GM23338 (cell line): ENCODE measurements around the gene DAPL1. TPM values are rescaled to one million over a fixed set of nuclear protein-coding genes. Genes with fewer than 3 reads are reported as not detected.

ENCODE experiments used
- ATAC-seq: fragments of 200-7000 bp; cut with Tn5 transposase; 3 replicates; pipeline ENCODE4 v1.9.1; 2020
- DNase-seq: peaks from one replicate; pipeline ENCODE4 v3.0.0-alpha.2; 2015; ENCODE audit warnings: low spot score
- H2AFZ ChIP-seq: fragments of 200-600 bp; sonication (generic); 2 replicates; pipeline ENCODE4 v1.8.0; 2016; ENCODE audit warnings: antibody characterized with exemption, mild to moderate bottlenecking, moderate library complexity
- H3F3A ChIP-seq: fragments of 200-600 bp; sonication (generic); replicated peaks from 2 replicates; pipeline ENCODE4 v1.8.0; 2017; ENCODE audit warnings: antibody characterized with exemption, mixed run types, low read depth
- H3K27ac ChIP-seq: fragments of 200-600 bp; sonication (generic); 2 replicates; pipeline ENCODE4 v1.6.1; 2016; ENCODE audit warnings: low read depth
- H3K27me3 ChIP-seq: fragments of 200-600 bp; sonication (generic); 2 replicates; pipeline ENCODE4 v1.8.0; 2016; ENCODE audit warnings: mild to moderate bottlenecking, mixed run types, moderate library complexity; ENCODE audit not compliant: insufficient read depth
- H3K36me3 ChIP-seq: fragments of 200-600 bp; sonication (generic); 2 replicates; pipeline ENCODE4 v1.8.0; 2016; ENCODE audit warnings: mild to moderate bottlenecking; ENCODE audit not compliant: insufficient read depth
- H3K4me1 ChIP-seq: fragments of 200-600 bp; sonication (generic); 2 replicates; pipeline ENCODE4 v1.8.0; 2016; ENCODE audit warnings: mild to moderate bottlenecking, moderate library complexity; ENCODE audit not compliant: insufficient read depth
- H3K4me2 ChIP-seq: fragments of 200-600 bp; sonication (generic); 2 replicates; pipeline ENCODE4 v1.7.1; 2017; ENCODE audit warnings: mixed run types
- H3K4me3 ChIP-seq: fragments of 200-600 bp; sonication (generic); 2 replicates; pipeline ENCODE4 v1.6.1; 2016; ENCODE audit warnings: mixed run types
- H3K79me2 ChIP-seq: fragments of 200-600 bp; sonication (generic); replicated peaks from 2 replicates; pipeline ENCODE4 v1.8.0; 2017; ENCODE audit warnings: mild to moderate bottlenecking; ENCODE audit not compliant: insufficient read depth
- H3K9me2 ChIP-seq: fragments of 200-600 bp; sonication (generic); 2 replicates; pipeline ENCODE4 v1.8.0; 2017; ENCODE audit not compliant: insufficient read depth
- H4K20me1 ChIP-seq: fragments of 200-600 bp; sonication (generic); replicated peaks from 2 replicates; pipeline ENCODE4 v1.8.0; 2017; ENCODE audit warnings: mild to moderate bottlenecking; ENCODE audit not compliant: insufficient read depth
- H3K27ac Mint-ChIP-seq: 2 replicates; pipeline ENCODE4 v1.8.0; 2020; ENCODE audit warnings: inconsistent platforms, mild to moderate bottlenecking, moderate library complexity, mixed read lengths
- H3K27me3 Mint-ChIP-seq: 3 replicates; pipeline ENCODE4 v1.8.0; 2022; ENCODE audit warnings: low read depth, mild to moderate bottlenecking, moderate library complexity, mixed read lengths, inconsistent platforms; ENCODE audit not compliant: insufficient read depth, poor library complexity
- H3K36me3 Mint-ChIP-seq: 3 replicates; pipeline ENCODE4 v1.8.0; 2021; ENCODE audit warnings: low read depth, mild to moderate bottlenecking, inconsistent platforms, moderate library complexity, mixed read lengths
- H3K4me1 Mint-ChIP-seq: 3 replicates; pipeline ENCODE4 v1.8.0; 2020; ENCODE audit warnings: mild to moderate bottlenecking, inconsistent platforms, mixed read lengths
- H3K4me3 Mint-ChIP-seq: 3 replicates; pipeline ENCODE4 v1.8.0; 2021; ENCODE audit warnings: moderate library complexity, mild to moderate bottlenecking, inconsistent platforms, mixed read lengths
- H3K9me3 Mint-ChIP-seq: 3 replicates; pipeline ENCODE4 v1.8.0; 2020; ENCODE audit warnings: moderate library complexity, mild to moderate bottlenecking, inconsistent platforms, mixed read lengths
- CREB1 ChIP-seq: fragments of 250-450 bp; sonication (Bioruptor Pico); IDR thresholded peaks from 2 replicates; pipeline ENCODE4 v1.5.0; 2020; ENCODE audit warnings: low read depth, mild to moderate bottlenecking, moderate library complexity
- EZH2 ChIP-seq: fragments of 200-600 bp; sonication (generic); IDR thresholded peaks from one replicate; pipeline ENCODE4 v1.8.0; 2017; ENCODE audit warnings: antibody characterized with exemption, mild to moderate bottlenecking, low read depth; ENCODE audit not compliant: unreplicated experiment
- EZH2phosphoT487 ChIP-seq: fragments of 200-600 bp; sonication (generic); IDR thresholded peaks from one replicate; pipeline ENCODE4 v1.8.1; 2018; ENCODE audit warnings: antibody characterized with exemption; ENCODE audit not compliant: unreplicated experiment
- JUNB ChIP-seq: IDR thresholded peaks from one replicate; pipeline ENCODE4 v1.6.1; 2016; ENCODE audit warnings: antibody characterized with exemption; ENCODE audit not compliant: unreplicated experiment
- NANOG ChIP-seq: IDR thresholded peaks from 2 replicates; pipeline ENCODE4 v1.6.1; 2016; ENCODE audit warnings: antibody characterized with exemption, borderline replicate concordance
- POLR2AphosphoS5 ChIP-seq: IDR thresholded peaks from 2 replicates; pipeline ENCODE4 v1.6.1; 2016; ENCODE audit warnings: antibody characterized with exemption, low read depth
- STAT1 ChIP-seq: IDR thresholded peaks from one replicate; pipeline ENCODE4 v1.6.1; 2016; ENCODE audit warnings: antibody characterized with exemption; ENCODE audit not compliant: unreplicated experiment
- ZNF114 ChIP-seq: fragments of 250-450 bp; sonication (Bioruptor Pico); IDR thresholded peaks from 2 replicates; pipeline ENCODE4 v1.5.0; 2020; ENCODE audit warnings: mild to moderate bottlenecking, moderate library complexity
- ZNF331 ChIP-seq: fragments of 250-450 bp; sonication (Bioruptor Pico); IDR thresholded peaks from 2 replicates; pipeline ENCODE4 v1.5.0; 2020; ENCODE audit warnings: low read depth, mild to moderate bottlenecking, moderate library complexity
- polyA plus RNA-seq: library from polyadenylated mRNA; unstranded; fragments of >200 nt; fragmentation: Nextera tagmentation; extraction: Ambion mirVana; gene quantifications from 2 replicates; pipeline ENCODE4 v1.2.1, GENCODE V29; 2016
- total RNA-seq: library from RNA; depleted of rRNA; stranded (reverse); fragments of >200 nt; shearing (Covaris generic); gene quantifications from 2 replicates; pipeline ENCODE4 v1.2.3, GENCODE V29; 2014
- TF ChIP-seq, protein P1 (sequence below), 2 experiments: fragments of 200-600 bp in 1 of 2; sonication (generic) in 1 of 2; conservative IDR thresholded peaks; 2 replicates each; pipeline versions ENCODE4 v1.5.1 to v1.6.1; 2016 to 2017; ENCODE audit warnings: antibody characterized with exemption in 2 of 2, low read depth in 2 of 2, mild to moderate bottlenecking in 2 of 2, moderate library complexity in 1 of 2
- TF ChIP-seq, protein P2 (sequence below): IDR thresholded peaks from one replicate; pipeline ENCODE4 v1.6.1; 2018; ENCODE audit warnings: antibody characterized with exemption; ENCODE audit not compliant: unreplicated experiment
- TF ChIP-seq, protein P3 (sequence below): IDR thresholded peaks from 2 replicates; pipeline ENCODE4 v1.6.1; 2016; ENCODE audit warnings: antibody characterized with exemption

DAPL1 gene
- total and polyA plus RNA-seq, 2 experiments from 2014 or later = not detected

DNA sequence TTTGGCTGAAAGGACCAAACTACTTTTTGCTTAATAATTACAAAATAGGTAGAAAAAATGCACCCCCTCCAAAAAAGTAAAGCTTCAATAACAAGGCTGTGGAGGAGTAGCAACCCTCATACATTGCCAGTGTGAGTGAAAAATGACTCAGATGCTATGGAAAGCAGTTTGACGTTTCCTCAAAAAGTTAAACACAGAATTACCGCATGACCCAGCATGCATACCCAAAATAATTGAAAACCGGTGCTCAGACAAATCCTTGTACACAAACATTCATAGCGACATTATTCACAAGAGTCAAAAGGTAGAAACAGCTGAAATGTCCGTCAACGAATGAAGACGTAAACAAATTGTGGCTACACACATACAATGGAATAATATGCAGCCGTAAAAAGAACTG, 38.8 kb upstream of the DAPL1 start (continued):
- no peak for TF ChIP-seq ZNF331 (CRISPR knock-in tag)
- TF ChIP-seq, protein P1, sequence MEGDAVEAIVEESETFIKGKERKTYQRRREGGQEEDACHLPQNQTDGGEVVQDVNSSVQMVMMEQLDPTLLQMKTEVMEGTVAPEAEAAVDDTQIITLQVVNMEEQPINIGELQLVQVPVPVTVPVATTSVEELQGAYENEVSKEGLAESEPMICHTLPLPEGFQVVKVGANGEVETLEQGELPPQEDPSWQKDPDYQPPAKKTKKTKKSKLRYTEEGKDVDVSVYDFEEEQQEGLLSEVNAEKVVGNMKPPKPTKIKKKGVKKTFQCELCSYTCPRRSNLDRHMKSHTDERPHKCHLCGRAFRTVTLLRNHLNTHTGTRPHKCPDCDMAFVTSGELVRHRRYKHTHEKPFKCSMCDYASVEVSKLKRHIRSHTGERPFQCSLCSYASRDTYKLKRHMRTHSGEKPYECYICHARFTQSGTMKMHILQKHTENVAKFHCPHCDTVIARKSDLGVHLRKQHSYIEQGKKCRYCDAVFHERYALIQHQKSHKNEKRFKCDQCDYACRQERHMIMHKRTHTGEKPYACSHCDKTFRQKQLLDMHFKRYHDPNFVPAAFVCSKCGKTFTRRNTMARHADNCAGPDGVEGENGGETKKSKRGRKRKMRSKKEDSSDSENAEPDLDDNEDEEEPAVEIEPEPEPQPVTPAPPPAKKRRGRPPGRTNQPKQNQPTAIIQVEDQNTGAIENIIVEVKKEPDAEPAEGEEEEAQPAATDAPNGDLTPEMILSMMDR (conservative IDR thresholded peaks at IDR 0.05; ENCODE audit: low read depth in 2 of 2) = no peak
- no peak for TF ChIP-seq NANOG
- no peak for TF ChIP-seq STAT1
- TF ChIP-seq EZH2phosphoT487 = no peak
- TF ChIP-seq POLR2AphosphoS5 = no peak
- TF ChIP-seq JUNB = no peak

DNA sequence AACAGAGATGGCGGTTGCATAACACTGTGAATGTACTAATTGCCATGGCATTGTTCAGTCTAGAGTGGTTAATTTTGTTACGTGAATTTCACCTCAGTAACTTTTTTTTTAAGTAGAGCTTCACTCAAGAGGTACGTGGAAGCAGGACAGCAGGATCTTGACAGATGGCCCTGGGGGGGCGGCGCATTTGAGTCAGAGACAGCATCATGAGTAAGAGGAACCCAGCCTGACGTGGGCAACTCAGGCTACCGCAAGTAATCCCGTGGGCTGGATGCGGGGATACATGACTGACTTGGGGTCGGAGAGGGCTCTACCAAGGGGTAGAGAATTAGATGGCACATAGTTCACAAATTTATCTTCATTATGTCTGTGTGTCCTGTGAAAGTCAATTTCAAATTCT, 38.1 kb upstream of the DAPL1 start:
- ATAC-seq = no peak
- peaks cover 9% of the 10 kb centered on the region; the same call in 2 of the 3 replicates for H3K4me1 Mint-ChIP-seq
- Histone ChIP-seq H3K4me2 (no peak overlapping the region), H3K4me1 (no peaks in the 10 kb centered on the region; the same call in 1 of the 2 replicates), H3K27ac (no peak overlapping the region), H3K27me3 (no peaks in the 10 kb centered on the region), H3K9me2 (0 out of 2 replicates have a peak, but pooled peaks cover 4% of the 10 kb centered on the region), H3K36me3 (no peaks in the 10 kb centered on the region), H3K4me3 (no peak overlapping the region), H2AFZ (no peak overlapping the region), H3F3A (no peaks in the 10 kb centered on the region), H4K20me1 (no peaks in the 10 kb centered on the region), H3K79me2 (no peaks in the 10 kb centered on the region)
- H3K36me3 Mint-ChIP-seq = no peaks in the 10 kb centered on the region
- H3K27me3 Mint-ChIP-seq = peaks cover 4% of the 10 kb centered on the region
- H3K27ac Mint-ChIP-seq = no peak overlapping the region
- H3K4me3 Mint-ChIP-seq = no peak overlapping the region
- DNase-seq = no peak
- H3K9me3 Mint-ChIP-seq = no peaks in the 10 kb centered on the region
- TF ChIP-seq, protein P1 (conservative IDR thresholded peaks at IDR 0.05; ENCODE audit: low read depth in 2 of 2) = no peak
- TF ChIP-seq, protein P2, sequence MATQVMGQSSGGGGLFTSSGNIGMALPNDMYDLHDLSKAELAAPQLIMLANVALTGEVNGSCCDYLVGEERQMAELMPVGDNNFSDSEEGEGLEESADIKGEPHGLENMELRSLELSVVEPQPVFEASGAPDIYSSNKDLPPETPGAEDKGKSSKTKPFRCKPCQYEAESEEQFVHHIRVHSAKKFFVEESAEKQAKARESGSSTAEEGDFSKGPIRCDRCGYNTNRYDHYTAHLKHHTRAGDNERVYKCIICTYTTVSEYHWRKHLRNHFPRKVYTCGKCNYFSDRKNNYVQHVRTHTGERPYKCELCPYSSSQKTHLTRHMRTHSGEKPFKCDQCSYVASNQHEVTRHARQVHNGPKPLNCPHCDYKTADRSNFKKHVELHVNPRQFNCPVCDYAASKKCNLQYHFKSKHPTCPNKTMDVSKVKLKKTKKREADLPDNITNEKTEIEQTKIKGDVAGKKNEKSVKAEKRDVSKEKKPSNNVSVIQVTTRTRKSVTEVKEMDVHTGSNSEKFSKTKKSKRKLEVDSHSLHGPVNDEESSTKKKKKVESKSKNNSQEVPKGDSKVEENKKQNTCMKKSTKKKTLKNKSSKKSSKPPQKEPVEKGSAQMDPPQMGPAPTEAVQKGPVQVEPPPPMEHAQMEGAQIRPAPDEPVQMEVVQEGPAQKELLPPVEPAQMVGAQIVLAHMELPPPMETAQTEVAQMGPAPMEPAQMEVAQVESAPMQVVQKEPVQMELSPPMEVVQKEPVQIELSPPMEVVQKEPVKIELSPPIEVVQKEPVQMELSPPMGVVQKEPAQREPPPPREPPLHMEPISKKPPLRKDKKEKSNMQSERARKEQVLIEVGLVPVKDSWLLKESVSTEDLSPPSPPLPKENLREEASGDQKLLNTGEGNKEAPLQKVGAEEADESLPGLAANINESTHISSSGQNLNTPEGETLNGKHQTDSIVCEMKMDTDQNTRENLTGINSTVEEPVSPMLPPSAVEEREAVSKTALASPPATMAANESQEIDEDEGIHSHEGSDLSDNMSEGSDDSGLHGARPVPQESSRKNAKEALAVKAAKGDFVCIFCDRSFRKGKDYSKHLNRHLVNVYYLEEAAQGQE = no peak
- TF ChIP-seq EZH2phosphoT487 = no peak
- no peak for TF ChIP-seq NANOG
- no peak for TF ChIP-seq STAT1
- TF ChIP-seq JUNB = no peak
- TF ChIP-seq ZNF114 (CRISPR knock-in tag) = no peak
- TF ChIP-seq EZH2 = no peak
- no peak for TF ChIP-seq POLR2AphosphoS5
- TF ChIP-seq, protein P3, sequence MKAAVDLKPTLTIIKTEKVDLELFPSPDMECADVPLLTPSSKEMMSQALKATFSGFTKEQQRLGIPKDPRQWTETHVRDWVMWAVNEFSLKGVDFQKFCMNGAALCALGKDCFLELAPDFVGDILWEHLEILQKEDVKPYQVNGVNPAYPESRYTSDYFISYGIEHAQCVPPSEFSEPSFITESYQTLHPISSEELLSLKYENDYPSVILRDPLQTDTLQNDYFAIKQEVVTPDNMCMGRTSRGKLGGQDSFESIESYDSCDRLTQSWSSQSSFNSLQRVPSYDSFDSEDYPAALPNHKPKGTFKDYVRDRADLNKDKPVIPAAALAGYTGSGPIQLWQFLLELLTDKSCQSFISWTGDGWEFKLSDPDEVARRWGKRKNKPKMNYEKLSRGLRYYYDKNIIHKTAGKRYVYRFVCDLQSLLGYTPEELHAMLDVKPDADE = no peak
- no peak for TF ChIP-seq CREB1 (CRISPR knock-in tag)
- TF ChIP-seq ZNF331 (CRISPR knock-in tag) = no peak
